GM10266 (cell line): ENCODE results near the gene ZCCHC8.

Experiments
- DNase-seq: peaks from one replicate; pipeline ENCODE4 v3.0.0; 2012; ENCODE audit errors: extremely low spot score
- TF ChIP-seq, protein P1 (sequence below): IDR thresholded peaks from 2 replicates; pipeline ENCODE4 v1.5.1; 2012; ENCODE audit warnings: mild to moderate bottlenecking, low read depth; ENCODE audit not compliant: control insufficient read depth, insufficient read depth; ENCODE audit errors: missing control alignments

Gene ZCCHC8

DNA sequence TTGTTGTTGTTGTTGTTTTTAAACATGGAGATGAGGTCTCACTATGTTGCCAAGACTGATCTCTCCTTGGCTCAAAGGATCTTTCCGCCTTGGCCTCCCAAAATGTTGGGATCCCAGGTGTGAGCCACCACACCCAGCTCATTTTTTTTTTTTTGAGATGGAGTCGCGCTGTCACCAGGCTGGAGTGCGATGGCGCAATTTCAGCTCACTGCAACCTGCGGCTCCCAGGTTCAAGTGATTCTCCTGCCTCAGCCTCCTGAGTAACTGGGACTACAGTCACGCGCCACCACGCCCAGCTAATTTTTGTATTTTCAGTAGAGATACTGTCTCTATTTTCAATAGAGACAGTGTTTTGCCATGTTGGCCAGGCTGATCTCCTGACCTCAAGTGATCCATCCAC lies 73.3 kb downstream of the ZCCHC8 start:
- DNase-seq, result no peak
- TF ChIP-seq, protein P1, sequence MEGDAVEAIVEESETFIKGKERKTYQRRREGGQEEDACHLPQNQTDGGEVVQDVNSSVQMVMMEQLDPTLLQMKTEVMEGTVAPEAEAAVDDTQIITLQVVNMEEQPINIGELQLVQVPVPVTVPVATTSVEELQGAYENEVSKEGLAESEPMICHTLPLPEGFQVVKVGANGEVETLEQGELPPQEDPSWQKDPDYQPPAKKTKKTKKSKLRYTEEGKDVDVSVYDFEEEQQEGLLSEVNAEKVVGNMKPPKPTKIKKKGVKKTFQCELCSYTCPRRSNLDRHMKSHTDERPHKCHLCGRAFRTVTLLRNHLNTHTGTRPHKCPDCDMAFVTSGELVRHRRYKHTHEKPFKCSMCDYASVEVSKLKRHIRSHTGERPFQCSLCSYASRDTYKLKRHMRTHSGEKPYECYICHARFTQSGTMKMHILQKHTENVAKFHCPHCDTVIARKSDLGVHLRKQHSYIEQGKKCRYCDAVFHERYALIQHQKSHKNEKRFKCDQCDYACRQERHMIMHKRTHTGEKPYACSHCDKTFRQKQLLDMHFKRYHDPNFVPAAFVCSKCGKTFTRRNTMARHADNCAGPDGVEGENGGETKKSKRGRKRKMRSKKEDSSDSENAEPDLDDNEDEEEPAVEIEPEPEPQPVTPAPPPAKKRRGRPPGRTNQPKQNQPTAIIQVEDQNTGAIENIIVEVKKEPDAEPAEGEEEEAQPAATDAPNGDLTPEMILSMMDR, result no peak

DNA sequence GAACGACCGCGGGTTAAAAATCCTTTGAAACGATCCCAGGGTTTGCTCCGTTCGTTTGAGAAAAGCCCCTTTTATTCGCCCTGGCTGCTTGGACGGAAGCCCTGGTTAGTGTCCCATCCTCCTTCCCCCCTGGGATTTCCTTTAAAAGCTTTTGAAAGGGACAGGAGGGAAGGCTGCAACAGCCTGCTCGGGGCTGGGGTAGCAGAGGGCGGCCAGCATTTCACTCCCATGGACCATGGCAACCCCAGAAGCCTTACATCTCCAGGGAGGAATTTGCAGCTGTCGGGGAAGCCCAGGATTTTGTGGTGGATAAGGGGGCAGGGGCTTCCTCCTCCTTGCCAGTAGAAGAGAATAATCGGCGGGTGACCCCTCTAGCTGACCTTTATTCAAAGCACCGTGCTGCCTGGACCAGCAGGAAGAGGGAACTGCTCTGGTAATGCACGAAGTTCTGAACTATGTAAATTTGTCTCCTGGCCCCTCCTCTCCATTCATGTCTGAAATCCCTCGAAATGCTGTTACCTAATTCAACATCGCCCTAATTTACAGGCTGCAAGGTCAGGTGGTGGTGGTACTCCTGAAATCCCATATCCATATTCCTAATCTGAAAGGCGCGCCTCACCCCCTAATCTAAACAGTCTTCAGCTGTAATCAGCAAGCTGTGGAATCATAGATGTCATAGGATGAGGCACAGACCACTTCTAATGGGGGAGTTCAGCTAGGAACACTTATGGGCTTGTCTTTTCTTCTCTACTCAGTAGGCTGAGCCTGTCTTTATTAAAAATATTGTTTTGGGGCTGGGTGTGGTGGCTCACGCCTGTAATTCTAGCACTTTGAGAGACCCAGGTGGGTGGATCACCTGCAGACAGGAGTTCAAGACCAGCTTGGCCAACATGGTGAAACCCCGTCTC lies 77.2 kb downstream of the ZCCHC8 start:
- peak; percentile 45 for DNase-seq
- TF ChIP-seq, protein P1, result no peak

DNA sequence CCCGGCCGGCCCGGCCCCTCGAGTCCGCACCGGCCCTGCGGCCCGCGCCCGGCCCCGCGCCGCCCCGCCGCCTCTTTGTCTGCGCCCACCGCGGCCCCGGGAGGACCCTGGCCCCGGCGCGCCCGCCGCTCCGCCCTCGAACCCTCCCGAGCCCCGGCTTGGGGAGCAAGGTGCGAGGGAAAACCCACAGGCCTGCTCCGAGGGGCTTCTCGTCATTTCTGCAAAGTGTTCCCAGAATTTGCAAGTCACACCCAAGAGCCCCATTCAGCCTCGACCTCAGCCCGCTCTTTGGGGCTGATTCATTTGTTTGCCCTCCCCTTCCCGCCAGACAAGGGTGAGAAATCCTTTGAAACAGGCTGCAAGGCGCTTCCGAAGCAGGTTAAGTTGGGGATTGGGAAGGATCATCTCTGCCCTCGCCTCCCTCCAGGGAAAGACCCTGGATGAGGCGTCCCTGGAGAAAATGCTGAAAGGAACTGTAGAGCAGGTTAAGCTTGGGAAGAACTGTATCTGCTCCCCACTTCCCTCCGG lies 77.9 kb downstream of the ZCCHC8 start:
- TF ChIP-seq, protein P1, result no peak
- peak; percentile 36 for DNase-seq

DNA sequence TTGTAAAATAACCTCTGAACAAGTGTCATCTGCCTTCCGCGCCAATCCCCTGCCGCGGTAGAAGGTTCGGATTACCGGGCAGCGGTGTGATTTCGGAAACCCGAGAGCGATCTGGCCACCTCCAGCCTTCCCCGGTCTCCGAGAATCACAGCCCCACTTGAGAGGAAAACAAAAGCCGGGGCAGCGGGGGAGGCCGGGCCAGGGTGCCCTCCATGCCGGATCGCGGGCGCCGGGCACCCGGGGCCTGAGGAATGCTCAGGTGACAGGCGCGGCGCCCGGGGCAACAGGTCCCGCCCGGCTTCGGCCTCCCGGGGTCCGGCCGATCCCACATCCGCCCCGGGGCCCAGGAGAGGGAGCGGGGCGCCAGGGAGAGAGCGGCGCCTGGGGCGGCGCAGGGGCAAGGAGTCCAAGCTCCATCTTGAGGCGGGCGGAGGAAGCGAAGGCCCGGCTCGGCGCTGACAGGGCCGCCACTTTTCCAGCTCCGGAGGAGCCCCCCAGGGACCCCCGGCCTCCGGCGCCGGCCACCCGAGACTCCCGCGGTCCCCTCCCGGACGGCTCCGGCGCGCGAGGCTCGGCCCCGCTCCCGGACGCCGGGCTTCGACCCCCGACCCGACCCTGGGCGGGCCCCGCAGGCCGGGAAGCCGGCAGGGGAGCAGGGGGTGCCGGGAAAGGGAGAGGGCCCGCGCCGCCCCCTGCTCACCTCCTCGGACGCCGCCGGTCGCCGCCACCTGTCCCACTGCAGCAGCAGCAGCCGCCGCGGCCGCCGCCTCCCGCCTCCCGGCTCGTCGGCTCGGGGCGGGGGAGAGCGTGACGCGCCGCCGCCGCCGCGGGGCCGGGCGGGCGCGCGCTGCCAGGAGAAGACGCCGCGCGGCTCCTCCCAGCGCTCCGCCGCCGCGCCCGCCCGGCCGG lies 78.7 kb downstream of the ZCCHC8 start, which contains the start of gene CLIP1:
TSS of gene CLIP1 (minus strand) at position 849 of the 909 bp plus-strand sequence. CDS start 42,217 bp downstream, outside the sequence.
- TF ChIP-seq, protein P1, result peak; percentile 72
- peak; percentile 81 for DNase-seq
